CD4-positive, alpha-beta T cell treated with Interferon gamma for 1 hour (primary cell): ENCODE data around the gene FGF1.

Experiments used
- DNase-seq: peaks from one replicate; pipeline ENCODE4 v3.0.0-alpha.2; 2020

Gene FGF1

DNA sequence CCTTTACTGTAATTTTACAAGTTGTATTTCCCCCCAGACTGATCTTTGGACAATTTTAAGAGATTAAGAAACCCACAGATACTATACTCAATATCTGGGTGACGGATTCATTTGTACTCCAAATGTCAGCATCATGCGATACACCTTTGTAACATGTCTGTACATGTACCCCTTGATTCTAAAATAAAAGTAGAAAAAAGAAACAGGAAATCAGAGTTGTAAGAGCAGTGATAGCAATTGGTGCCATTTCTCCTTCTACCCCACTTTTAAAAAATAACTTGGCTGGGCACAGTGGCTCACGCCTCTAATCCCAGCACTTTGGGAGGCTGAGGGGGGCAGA lies 116.9 kb downstream of the FGF1 start:
- no peak for DNase-seq

DNA sequence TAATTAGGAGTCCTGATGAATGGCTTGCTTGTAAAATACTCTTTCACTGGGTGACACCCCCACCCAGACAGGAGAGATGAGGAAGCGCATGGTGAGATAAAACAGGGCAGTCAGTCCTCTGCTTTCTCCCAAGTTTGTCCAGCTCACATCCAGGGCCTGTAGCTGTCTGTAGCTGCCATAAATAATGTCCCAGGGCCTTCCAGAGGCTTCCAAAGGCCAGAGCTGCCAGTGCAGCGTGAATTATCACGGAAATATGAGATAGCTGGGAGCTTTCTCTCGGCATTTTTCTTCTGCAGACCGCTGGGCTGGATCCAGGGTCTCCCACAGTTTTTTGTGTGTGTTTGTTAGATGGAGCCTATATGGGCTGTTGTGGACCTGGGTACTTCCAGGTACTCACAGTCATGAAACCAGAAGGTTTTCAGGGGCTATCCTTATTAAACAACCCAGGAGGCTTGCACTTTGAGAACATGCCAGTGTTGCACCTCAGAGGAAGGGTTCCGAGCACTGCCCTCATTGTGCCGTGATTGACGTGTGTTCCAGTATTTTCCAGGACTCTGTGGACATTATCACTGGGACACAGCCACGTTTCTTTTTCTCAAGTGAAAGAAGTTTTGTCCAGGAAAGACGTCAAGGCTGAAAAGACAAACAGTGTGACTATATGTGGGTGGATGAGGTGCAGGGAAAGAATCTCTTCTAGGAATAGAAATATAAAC lies 117.5 kb downstream of the FGF1 start:
- DNase-seq, result no peak

DNA sequence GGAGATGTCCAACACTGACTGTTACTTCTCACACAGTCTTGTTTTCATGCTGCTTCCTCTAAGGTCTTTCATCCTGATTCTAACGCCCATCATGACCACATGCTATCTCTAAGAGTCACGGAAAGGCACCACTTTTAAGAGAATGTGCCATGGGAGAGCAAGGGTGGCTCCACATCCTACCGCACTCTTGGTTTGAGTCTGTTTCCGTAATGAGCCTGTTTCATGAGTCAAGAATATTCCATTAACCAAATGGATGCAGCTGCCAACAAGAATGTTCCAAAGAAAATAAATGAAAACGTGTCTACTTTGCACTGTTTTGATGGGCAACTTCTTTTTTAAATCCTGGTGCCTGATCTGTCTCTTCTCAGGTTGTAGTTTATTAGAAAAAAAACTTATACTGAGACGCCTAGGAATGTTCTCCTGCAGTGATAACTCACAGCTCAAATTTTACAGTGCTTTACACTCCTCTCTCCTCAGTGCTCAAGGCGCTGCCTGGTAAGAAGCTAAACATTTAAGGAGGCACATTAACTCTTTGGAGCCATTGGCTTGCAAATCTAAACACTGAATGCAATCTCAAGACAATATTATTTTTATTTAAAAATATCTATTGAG lies 124.3 kb downstream of the FGF1 start:
- no peak for DNase-seq

DNA sequence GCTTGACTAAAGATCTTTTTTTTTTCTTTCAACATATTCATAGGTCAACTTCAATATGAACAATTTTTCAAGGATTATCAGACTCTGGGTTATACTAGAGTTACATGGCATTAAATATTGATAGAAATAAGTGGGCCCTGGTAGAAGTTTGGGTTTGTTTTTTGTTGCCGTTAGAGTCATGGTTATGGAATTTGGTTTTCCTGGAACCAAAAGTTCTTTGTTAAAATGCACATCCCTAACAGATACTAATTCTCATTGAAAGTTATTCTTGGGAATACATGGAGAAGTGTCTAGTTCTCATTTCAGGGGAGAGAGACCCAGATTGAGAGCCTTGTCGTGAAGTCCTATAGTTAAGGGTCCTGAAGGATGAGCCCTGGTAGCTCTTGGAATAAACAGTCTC lies 124.9 kb downstream of the FGF1 start:
- DNase-seq, result no peak

DNA sequence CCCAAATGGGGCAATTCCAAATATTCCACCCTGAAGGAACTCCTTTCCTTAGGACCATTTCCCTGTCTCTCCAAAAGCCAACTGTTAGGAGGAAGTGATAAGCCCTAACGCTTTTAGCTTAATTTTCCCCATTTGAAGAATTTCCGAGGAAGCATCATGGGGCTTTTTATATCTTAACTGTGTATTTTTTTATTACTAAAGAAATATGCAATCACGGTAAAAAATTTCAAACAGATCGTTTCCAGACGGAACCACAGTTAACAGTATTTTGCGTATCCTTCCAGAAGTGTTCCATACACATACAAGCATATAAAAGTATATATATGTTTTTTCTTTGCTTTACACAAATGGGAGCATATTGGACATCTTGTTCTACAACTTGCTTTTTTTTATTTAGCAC lies 133.8 kb downstream of the FGF1 start:
- no peak for DNase-seq

DNA sequence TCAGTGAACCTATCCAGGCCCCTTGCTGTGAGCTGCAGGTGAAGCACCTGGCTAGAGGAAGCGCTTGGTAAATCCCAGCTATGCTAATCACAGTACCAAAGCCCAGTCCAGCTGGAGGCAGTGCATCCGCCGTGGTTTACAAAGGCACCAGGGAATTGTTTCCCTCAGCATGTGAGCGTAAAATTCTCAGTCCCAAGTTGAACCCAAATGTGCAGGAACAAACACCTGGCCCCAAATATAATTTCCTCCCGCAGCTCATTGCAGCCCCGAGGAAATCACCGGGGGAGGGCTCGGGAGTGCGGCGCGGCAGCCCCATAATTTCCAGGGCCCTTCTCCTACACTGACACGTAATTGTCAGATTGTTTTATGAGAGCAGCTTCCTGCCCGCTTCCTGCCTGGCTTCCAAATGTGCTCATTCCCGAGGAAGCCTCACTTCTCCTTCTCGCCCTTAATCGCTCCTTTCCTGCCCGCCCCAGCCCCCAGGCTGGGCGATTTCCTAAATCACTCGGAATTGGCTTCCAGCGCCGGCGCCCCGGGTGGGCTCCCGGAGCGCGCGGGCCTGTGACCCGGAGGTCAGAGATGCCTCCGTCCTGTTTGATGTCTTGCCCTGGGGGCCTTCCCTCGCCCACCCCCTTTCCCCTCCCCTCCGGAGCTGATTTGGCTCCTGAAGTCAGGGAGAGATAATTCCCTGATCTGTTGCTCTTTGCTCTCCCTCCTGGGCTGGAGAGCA lies 134.4 kb downstream of the FGF1 start:
- DNase-seq, result no peak

DNA sequence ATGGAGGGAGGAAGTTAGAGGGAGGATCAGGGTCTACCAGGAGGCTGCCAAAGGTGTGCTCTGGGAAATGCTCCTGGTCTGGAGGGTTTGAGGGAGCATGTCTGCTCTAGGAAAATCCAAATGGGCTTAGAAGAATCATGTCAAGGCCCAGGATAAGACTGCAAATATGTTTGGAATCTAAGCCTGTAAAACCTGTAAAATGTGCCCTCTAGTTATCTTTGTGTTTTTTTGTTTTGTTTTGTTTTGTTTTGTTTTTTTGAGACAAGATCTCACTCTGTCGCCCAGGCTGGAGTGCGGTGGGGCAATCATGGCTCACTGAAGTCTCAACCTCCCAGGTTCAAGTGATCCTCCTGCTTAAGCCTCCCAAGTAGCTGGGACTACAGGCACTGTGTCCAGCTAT lies 135.4 kb downstream of the FGF1 start:
- DNase-seq, result no peak

DNA sequence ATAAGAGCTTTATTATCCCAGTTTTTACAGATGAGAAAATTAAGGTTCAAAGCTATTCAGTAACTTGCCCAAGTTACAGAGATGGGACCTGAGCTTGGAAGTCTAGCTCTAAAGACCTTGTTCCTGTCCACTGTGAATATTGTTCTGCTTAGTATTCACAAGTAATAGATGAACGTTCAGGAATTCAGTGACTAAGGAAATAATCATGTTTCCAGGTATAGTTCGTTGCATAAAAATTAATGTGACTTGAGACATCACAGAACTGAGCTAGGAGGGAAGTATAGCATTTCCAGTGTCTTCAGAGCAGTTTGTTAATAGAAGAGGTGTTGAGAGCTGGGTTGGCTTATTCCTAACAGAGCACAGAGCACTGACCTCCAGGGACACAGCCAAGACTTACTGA lies 136.1 kb downstream of the FGF1 start:
- DNase-seq, result no peak

DNA sequence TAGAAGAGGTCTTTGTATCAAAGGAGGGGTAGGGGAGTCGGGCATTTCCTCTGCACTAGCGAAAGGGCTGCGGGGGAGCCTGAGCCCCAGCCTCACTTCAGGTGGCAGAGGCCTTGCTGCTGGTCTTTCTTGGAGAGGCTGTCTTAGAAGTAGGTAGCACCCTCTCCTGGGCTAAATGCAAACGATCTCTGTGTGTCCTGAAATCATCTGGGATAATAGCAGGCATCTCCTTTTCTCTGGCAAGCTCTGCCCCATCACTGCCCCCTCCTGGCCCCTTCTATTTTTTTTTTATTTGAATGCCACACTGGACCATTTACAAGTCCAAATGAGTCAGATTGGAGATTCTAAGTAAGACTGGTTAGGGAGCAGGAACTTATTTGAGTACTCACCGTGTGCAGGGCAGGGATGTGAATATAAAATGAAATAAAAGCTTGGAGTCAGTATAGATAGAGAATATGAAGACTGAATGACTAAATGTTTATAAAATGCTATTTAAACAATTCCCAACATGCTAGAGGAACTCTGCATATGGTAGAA lies 137.1 kb downstream of the FGF1 start:
- no peak for DNase-seq

DNA sequence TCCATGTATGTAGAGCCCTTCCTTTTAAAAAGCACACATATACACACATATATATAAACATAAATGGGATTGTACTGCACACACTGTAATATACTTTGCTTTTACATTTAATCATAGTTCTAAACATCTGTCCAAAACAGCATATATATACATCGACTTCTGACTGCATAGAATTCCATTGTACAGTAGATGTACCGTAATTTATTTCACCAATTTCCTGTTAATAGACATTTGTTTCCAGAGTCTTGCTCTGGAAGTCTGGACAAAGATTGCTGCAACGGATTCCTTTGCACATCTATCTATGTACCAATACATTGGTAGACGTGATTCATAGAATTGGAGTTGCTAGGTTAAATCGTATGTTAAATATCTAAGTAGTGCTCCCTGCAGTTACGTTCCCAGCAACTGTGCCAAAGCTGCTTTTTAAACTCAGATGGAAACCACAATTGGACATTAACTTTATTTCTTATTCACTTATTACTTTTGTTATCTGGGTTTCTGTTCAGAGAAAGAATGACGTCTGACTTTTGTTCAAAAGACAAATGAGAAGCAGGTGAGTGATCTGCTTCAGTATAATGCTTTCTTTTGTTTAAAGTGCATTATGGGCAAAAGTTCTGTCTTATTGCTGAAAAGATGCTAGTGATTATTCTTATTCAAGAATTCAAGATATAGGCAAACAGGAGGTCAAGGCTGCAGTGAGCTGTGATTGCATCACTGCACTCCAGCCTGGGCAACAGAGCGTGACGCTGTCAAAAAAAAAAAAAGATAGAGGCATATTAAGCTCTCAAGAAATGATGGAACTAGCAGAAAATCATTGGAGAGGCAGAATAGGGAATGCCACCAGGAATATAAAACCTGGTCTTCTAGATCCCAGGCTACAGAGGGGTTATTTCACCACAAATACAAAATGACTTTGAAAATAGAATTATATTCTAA lies 138.2 kb downstream of the FGF1 start:
- no peak for DNase-seq

DNA sequence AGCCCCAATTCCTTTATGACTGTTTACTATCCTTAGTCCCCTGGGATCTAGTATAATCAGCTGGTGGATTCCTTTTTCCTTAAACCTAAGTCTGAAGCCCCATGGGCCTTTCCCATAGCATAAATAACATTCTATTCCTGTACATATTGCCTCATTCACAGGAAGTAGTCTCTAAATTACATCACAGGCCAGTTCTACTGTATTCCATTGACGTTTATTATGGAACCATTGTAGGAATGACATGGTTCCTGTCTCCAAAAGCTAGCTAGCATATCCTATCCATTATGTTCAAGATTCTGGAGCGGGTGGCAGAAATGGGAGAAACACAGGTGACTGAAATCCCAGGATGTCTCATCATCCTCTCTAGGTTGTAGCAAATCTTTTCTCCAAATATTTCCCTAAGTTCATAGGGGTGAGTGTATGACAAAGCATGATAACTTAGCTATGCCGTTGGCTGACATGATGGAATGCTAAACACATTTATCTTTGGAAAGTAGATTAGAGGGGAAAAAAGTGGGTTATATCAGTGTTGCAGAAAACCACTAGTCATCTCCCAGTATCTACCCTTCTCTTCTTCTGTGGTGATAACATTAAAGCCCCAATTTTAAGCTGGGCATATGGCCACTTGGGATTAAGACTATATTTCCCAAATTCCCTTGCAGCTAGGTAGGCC lies 140.1 kb downstream of the FGF1 start:
- no peak for DNase-seq

DNA sequence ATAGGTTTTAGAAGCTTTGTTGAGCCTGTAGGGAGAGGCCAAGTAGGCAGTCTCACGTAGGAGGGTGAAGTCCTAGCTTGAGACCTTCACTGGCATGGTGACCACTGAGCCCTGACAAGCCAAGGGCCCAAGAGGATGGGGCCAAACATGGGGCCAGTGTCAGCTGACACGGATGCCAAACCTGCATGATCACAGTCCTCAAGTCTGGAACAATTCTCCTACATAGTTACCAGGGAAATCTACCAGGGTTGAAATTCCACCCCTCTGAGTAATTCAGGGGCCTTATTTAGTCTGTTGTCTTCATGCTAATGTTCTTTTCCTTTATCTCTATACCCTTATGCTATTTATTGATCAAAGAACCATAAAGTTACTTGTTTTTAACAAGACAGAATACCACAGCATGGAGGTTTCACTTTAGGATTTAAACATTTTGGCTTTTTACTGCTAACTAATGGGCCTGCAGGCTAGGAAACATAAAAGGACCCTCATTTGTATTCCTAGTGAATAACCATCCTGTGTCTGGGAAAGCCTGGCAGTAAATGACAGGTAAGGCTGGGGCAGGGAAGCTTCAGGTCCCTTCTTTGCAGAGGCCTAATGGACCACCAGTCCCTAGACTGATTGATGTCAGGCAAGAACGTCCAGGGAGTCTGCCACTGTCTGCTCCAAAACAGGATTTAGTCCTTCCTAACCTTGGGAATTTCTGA lies 140.8 kb downstream of the FGF1 start:
- DNase-seq, result no peak

DNA sequence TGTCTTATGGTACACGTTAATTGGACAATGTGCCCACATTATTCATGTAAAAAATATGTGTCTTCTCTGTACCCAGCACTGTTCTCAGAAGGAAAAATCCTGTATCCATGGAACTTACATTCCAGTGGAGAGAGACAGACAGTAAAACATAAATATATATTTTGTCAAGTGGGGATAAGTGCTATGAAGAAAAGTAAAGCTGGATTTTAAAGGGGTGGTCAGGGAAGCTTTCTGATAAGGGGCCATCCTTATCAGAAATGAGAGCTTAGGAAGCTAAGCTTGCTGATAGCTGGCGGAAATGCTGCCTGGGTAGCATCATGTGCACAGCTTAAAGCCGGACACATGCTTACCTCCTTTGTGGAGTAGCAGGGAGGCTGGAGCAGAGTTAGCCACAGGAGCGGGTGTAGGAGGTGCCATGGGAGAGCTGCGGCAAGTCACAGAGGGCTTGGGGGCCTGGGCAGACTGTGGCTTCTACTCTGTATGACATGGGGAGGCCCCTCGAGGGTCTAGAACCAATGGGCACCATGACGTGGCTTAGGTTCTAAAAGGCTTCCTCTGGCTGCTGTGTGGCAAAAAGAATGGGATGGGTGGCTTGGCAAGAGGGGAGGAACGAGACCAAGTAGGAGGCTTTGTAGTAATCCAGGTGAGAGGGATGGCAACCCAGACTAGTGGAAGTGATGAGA lies 141.7 kb downstream of the FGF1 start:
- DNase-seq, result no peak

DNA sequence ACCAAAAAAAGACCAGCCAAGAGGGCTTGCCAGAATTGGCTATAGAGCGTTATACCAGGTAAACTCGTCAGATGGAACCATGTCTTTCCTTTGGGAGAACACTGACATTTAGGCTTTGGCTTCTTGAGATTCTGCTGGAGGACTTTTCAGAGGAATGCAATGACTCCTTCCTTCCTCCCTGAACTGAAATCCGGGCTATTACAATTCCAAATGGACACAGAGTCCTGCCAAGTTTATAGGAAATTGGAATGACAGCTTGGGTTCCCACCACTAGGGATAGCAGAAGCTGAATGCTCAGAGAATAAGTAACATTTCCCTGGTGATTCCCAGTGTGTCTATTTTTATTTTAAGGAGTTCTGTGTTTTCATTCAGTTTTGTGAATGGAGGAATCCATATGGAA lies 143.0 kb downstream of the FGF1 start:
- DNase-seq, result no peak
